H1 (cell line): ENCODE measurements around the gene TNFRSF1A. TPM values are rescaled to one million over a fixed set of nuclear protein-coding genes. Genes with fewer than 3 reads are reported as not detected.
A peak's percentile ranks its signal among the peaks of the same experiment; 100 is the strongest.

Source experiments
- CTCF ChIA-PET: fragments of 300-600 bp; sonication (Branson Sonifier 250); formaldehyde crosslinking; loops from one replicate; lab custom pipeline; 2021; ENCODE audit not compliant: partially characterized antibody; lab: Charles Lee
- POLR2A ChIA-PET: fragments of 300-600 bp; sonication (Branson Sonifier 250); formaldehyde crosslinking; loops from one replicate; lab custom pipeline; 2021; ENCODE audit warnings: inconsistent platforms; ENCODE audit not compliant: partially characterized antibody; lab: Charles Lee
- DNase-seq, 2 experiments: peaks; one replicate each; pipeline versions ENCODE4 v3.0.0 to v3.0.0-alpha.2; 2010 to 2022; ENCODE audit warnings: low spot score in 2 of 2, low read depth in 1 of 2, mixed read lengths in 1 of 2
- FAIRE-seq: peaks from 2 replicates; lab custom pipeline; 2011; peaks lifted over from hg19 to GRCh38; lab: Jason Lieb, UNC
- H2AFZ ChIP-seq: 2 replicates; pipeline ENCODE4 v1.8.1; 2012; ENCODE audit warnings: low read length, inconsistent platforms
- H2AK5ac ChIP-seq: 2 replicates; pipeline ENCODE4 v1.6.1; 2013; ENCODE audit warnings: low read depth, low read length
- H2BK120ac ChIP-seq: replicated peaks from 2 replicates; pipeline ENCODE3; 2013; ENCODE audit warnings: low read depth, low read length, inconsistent platforms
- H2BK12ac ChIP-seq: 2 replicates; pipeline ENCODE4 v1.6.1; 2013; ENCODE audit warnings: low read depth, low read length
- H2BK15ac ChIP-seq: 2 replicates; pipeline ENCODE4 v1.6.1; 2013; ENCODE audit warnings: low read length
- H2BK20ac ChIP-seq: 2 replicates; pipeline ENCODE4 v1.6.1; 2013; ENCODE audit warnings: low read length
- H2BK5ac ChIP-seq: 2 replicates; pipeline ENCODE4 v1.6.1; 2013; ENCODE audit warnings: low read depth, low read length
- H3K14ac ChIP-seq: 2 replicates; pipeline ENCODE4 v1.6.1; 2013; ENCODE audit warnings: inconsistent platforms; ENCODE audit not compliant: insufficient read length
- H3K18ac ChIP-seq: 2 replicates; pipeline ENCODE4 v1.6.1; 2013; ENCODE audit warnings: low read length; ENCODE audit errors: extremely low read depth
- H3K23ac ChIP-seq: 2 replicates; pipeline ENCODE4 v1.6.1; 2013; ENCODE audit warnings: inconsistent platforms; ENCODE audit not compliant: insufficient read length
- H3K23me2 ChIP-seq: 2 replicates; pipeline ENCODE4 v1.6.1; 2013; ENCODE audit warnings: low read depth, low read length
- H3K27ac ChIP-seq: 2 replicates; pipeline ENCODE4 v1.6.1; 2011; ENCODE audit warnings: low read depth, low read length, inconsistent platforms
- H3K27me3 ChIP-seq, 4 experiments: replicated peaks in 1 of 4; 1 replicate in 1 of 4; 2 replicates in 3 of 4; pipeline versions ENCODE4 v1.6.1 to v1.8.1; 2011 to 2013; ENCODE audit warnings: low read length in 3 of 4, mild to moderate bottlenecking in 3 of 4, inconsistent platforms in 2 of 4, mixed read lengths in 2 of 4, moderate library complexity in 1 of 4; ENCODE audit not compliant: control insufficient read depth in 3 of 4, insufficient read depth in 3 of 4; ENCODE audit errors: extremely low read depth in 1 of 4
- H3K36me3 ChIP-seq, 4 experiments: 2 replicates each; pipeline versions ENCODE4 v1.6.1 to v1.8.1; 2011 to 2013; ENCODE audit warnings: mild to moderate bottlenecking in 4 of 4, low read length in 3 of 4, moderate library complexity in 2 of 4, control low read depth in 1 of 4, inconsistent platforms in 1 of 4; ENCODE audit not compliant: insufficient read depth in 4 of 4, control insufficient read depth in 2 of 4
- H3K4ac ChIP-seq: replicated peaks from 2 replicates; pipeline ENCODE3; 2013; ENCODE audit warnings: low read length, low read depth, mixed read lengths, inconsistent platforms; ENCODE audit not compliant: insufficient read length
- H3K4me1 ChIP-seq, 4 experiments: replicated peaks in 1 of 4; 1 replicate in 1 of 4; 2 replicates in 3 of 4; pipeline versions ENCODE4 v1.6.1 to v1.8.1; 2011 to 2013; ENCODE audit warnings: low read length in 3 of 4, inconsistent platforms in 2 of 4, mixed read lengths in 1 of 4; ENCODE audit not compliant: insufficient read depth in 4 of 4, control insufficient read depth in 3 of 4
- H3K4me2 ChIP-seq, 2 experiments: 2 replicates each; pipeline versions ENCODE4 v1.6.1 to v1.8.1; 2011 to 2013; ENCODE audit warnings: low read depth in 2 of 2, low read length in 2 of 2, control low read depth in 1 of 2, inconsistent platforms in 1 of 2, mild to moderate bottlenecking in 1 of 2; ENCODE audit not compliant: insufficient read depth in 1 of 2
- H3K4me3 ChIP-seq, 4 experiments: fragments of 200-600, 300-600 bp in 1 of 4; sonication (generic), shearing (Covaris generic), sonication (Bioruptor Twin) in 1 of 4; 2 replicates each; pipeline versions ENCODE4 v1.5.1 to v1.8.1; 2011 to 2016; ENCODE audit warnings: low read length in 4 of 4, low read depth in 3 of 4, control low read depth in 2 of 4, inconsistent platforms in 2 of 4, mild to moderate bottlenecking in 2 of 4, mixed read lengths in 1 of 4, moderate library complexity in 1 of 4; ENCODE audit not compliant: insufficient read depth in 2 of 4; ENCODE audit errors: extremely low read depth in 1 of 4
- H3K56ac ChIP-seq: replicated peaks from 2 replicates; pipeline ENCODE3; 2013; ENCODE audit warnings: low read depth, mild to moderate bottlenecking, mixed read lengths, low read length, inconsistent platforms; ENCODE audit not compliant: insufficient read length
- H3K79me1 ChIP-seq: 2 replicates; pipeline ENCODE4 v1.6.1; 2013; ENCODE audit warnings: low read depth, low read length, control low read depth
- H3K79me2 ChIP-seq, 2 experiments: 2 replicates each; pipeline versions ENCODE4 v1.6.1 to v1.8.1; 2012 to 2013; ENCODE audit warnings: low read length in 2 of 2, mild to moderate bottlenecking in 2 of 2, inconsistent platforms in 1 of 2; ENCODE audit not compliant: insufficient read depth in 2 of 2, control insufficient read depth in 1 of 2
- H3K9ac ChIP-seq, 4 experiments: replicated peaks in 1 of 4; 1 replicate in 1 of 4; 2 replicates in 3 of 4; pipeline versions ENCODE4 v1.6.1 to v1.8.1; 2011 to 2013; ENCODE audit warnings: low read depth in 3 of 4, low read length in 3 of 4, control low read depth in 2 of 4, mild to moderate bottlenecking in 2 of 4, moderate library complexity in 2 of 4, inconsistent platforms in 1 of 4; ENCODE audit errors: extremely low read depth in 1 of 4
- H3K9me3 ChIP-seq, 2 experiments: 2 replicates each; pipeline versions ENCODE4 v1.6.1 to v1.8.1; 2012 to 2013; ENCODE audit warnings: mild to moderate bottlenecking in 2 of 2, moderate library complexity in 2 of 2, control low read depth in 1 of 2, inconsistent platforms in 1 of 2, low read depth in 1 of 2, low read length in 1 of 2, mixed read lengths in 1 of 2; ENCODE audit not compliant: insufficient read depth in 2 of 2
- H4K20me1 ChIP-seq, 2 experiments: replicated peaks in 1 of 2; 2 replicates each; pipeline versions ENCODE3 to v1.8.1; 2011 to 2013; ENCODE audit warnings: inconsistent platforms in 2 of 2, low read length in 2 of 2, mild to moderate bottlenecking in 1 of 2; ENCODE audit not compliant: insufficient read depth in 2 of 2, control insufficient read depth in 1 of 2
- H4K5ac ChIP-seq: 2 replicates; pipeline ENCODE4 v1.6.1; 2013; ENCODE audit warnings: low read length, low read depth, mixed read lengths, inconsistent platforms; ENCODE audit not compliant: insufficient read length
- H4K8ac ChIP-seq: 2 replicates; pipeline ENCODE4 v1.8.0; 2013; ENCODE audit warnings: mild to moderate bottlenecking, moderate library complexity, low read length, inconsistent platforms; ENCODE audit not compliant: insufficient read depth; ENCODE audit errors: extremely low read depth
- H4K91ac ChIP-seq: replicated peaks from 2 replicates; pipeline ENCODE3; 2013; ENCODE audit warnings: low read length, mixed read lengths, inconsistent platforms; ENCODE audit not compliant: insufficient read length
- BCL11A ChIP-seq, 2 experiments: IDR thresholded peaks; one replicate each; pipeline ENCODE4 v1.6.1; 2011; ENCODE audit warnings: low read depth in 2 of 2, low read length in 2 of 2, mild to moderate bottlenecking in 2 of 2
- BRCA1 ChIP-seq: IDR thresholded peaks from 2 replicates; pipeline ENCODE4 v1.6.1; 2012; ENCODE audit warnings: low read depth, low read length, improper control_type of control experiment
- CEBPB ChIP-seq: IDR thresholded peaks from 2 replicates; pipeline ENCODE4 v1.6.1; 2012; ENCODE audit warnings: low read depth, low read length
- POU5F1 ChIP-seq: IDR thresholded peaks from 2 replicates; pipeline ENCODE4 v1.6.1; 2011; ENCODE audit warnings: low read depth, mild to moderate bottlenecking, low read length, moderate library complexity
- TBP ChIP-seq: IDR thresholded peaks from 2 replicates; pipeline ENCODE4 v1.6.1; 2011; ENCODE audit warnings: low read depth, low read length, improper control_type of control experiment
- WGBS, 2 experiments: shearing (Covaris generic) in 1 of 2; methylation state at CpG; one replicate each; pipeline versions ENCODE4 v1.1.6 to v1.1.7; 2013 to 2015; ENCODE audit warnings: low lambda C conversion rate in 2 of 2, mixed read lengths in 2 of 2, inconsistent platforms in 1 of 2, low coverage in 1 of 2, missing lambda C conversion rate in 1 of 2; ENCODE audit not compliant: insufficient replicate concordance in 2 of 2, insufficient coverage in 1 of 2, insufficient read length in 1 of 2; ENCODE audit errors: extremely low coverage in 1 of 2, missing lambda C conversion rate in 1 of 2; 5-methylcytosine and 5-hydroxymethylcytosine counted together
- polyA plus RNA-seq, 7 experiments: library from polyadenylated mRNA; depleted of rRNA in 3 of 7; stranded (reverse) in 5 of 7; unstranded in 2 of 7; fragments of >200 nt in 5 of 7; fragments of 200-250 nt in 2 of 7; gene quantifications; 1 replicate in 5 of 7; 2 replicates in 1 of 7; 4 replicates in 1 of 7; pipeline versions ENCODE4 v1.2.1 to v1.2.3, GENCODE V29; 2011 to 2013; ENCODE audit warnings: missing spikeins in 2 of 7, mixed read lengths in 2 of 7
- total RNA-seq: library from RNA; stranded (reverse); fragmentation: NEBNext Ultra II Directional; extraction: Animal tissue kit (Norgen Biotek cat#: 25700); gene quantifications from 2 replicates; pipeline ENCODE4 v1.2.1, GENCODE V29; 2021

Gene TNFRSF1A
- total and polyA plus RNA-seq, 2 of the 8 experiments (the other 6 are each of a cell fraction or from before 2014, with no cell fraction given): 28.7 to 42.1 TPM

- H3K4me3 ChIP-seq: no peak overlapping the region
- peak overlapping the region; percentile 90; the same call in 1 of the 2 replicates for H2BK12ac ChIP-seq
- H3K9me3 ChIP-seq: no peaks in the 10 kb centered on the region
- H2AFZ ChIP-seq: no peak overlapping the region
- 0 out of 2 replicates have a peak overlapping the region, but pooled peaks have one; percentile 29 for H4K8ac ChIP-seq
- H3K4me1 ChIP-seq: peaks cover 4 to 25% (median 20%) of the 10 kb centered on the region in 4 experiments
- H3K36me3 ChIP-seq: peaks cover 3 to 18% (median 9%) of the 10 kb centered on the region in 4 experiments; a peak in 5 of 8 replicates
- peaks cover 6% of the 10 kb centered on the region; the same call in 1 of the 2 replicates for H3K23me2 ChIP-seq
- peak overlapping the region; percentile 41 for H2BK5ac ChIP-seq
- POLR2A ChIA-PET: interaction anchor here (0.8 to 3.8 kb wide), 8 partner anchors 9 to 256 kb away, joined by 3 to 24 read pairs (median 3); partner anchors contain the start of gene GAPDH
- no peak overlapping the region; a peak in 1 of 7 replicates for H3K9ac ChIP-seq
- H4K91ac ChIP-seq: peak overlapping the region; percentile 82
- H3K4ac ChIP-seq: peak overlapping the region; percentile 15
- WGBS, 2 experiments: 90% methylated on average over 14 of the region's 14 CpGs; no CpG with 5 or more reads in 1 of the 2 experiments
- H3K27ac ChIP-seq: no peak overlapping the region
- no peak overlapping the region for H3K14ac ChIP-seq
- no peak overlapping the region; a peak in 1 of 4 replicates for H3K4me2 ChIP-seq
- H3K27me3 ChIP-seq: peaks cover 0 to 4% (median 2%) of the 10 kb centered on the region in 4 experiments; a peak in 4 of 7 replicates
- no peak for DNase-seq
- no peak for FAIRE-seq
- H3K79me2 ChIP-seq: no peaks in the 10 kb centered on the region
- no peaks in the 10 kb centered on the region for H3K79me1 ChIP-seq
- no peak overlapping the region for H2BK120ac ChIP-seq
- peaks cover 0 to 2% of the 10 kb centered on the region in 2 experiments for H4K20me1 ChIP-seq
- peak overlapping the region; percentile 62; the same call in 1 of the 2 replicates for H3K18ac ChIP-seq
- no peak for TF ChIP-seq BRCA1
- TF ChIP-seq CEBPB: no peak
- no peak for TF ChIP-seq TBP
- no peak for TF ChIP-seq BCL11A (IDR thresholded peaks at IDR 0.05; ENCODE audit: low read depth in 2 of 2, low read length in 2 of 2)
- TF ChIP-seq POU5F1: no peak
- TF ChIP-seq, all 59 proteins: peak for 0
- peak overlapping the region; percentile 5 for H4K5ac ChIP-seq
- 0 out of 2 replicates have a peak overlapping the region, but pooled peaks have one; percentile 25 for H2AK5ac ChIP-seq
- H2BK15ac ChIP-seq: 0 out of 2 replicates have a peak overlapping the region, but pooled peaks have one; percentile 9
- no peak overlapping the region for H2BK20ac ChIP-seq
- CTCF ChIA-PET: interaction anchor here (0.6 to 3.8 kb wide), 6 partner anchors 13 to 152 kb away, joined by 3 to 20 read pairs (median 5); no protein-coding TSS in a partner anchor
- no peak overlapping the region for H3K56ac ChIP-seq
- H3K23ac ChIP-seq: no peak overlapping the region
These were observed 28.4 kb downstream of the TNFRSF1A start for GRCh38 chr12:6313326-6313940.
